HG03469 (cell line): ENCODE results near the gene RELB.
A peak's percentile ranks its signal among the peaks of the same experiment; 100 is the strongest.

ENCODE experiments used
- ATAC-seq: cut with Tn5 transposase; IDR thresholded peaks from one replicate; pipeline ENCODE4 v1.9.1; 2021; ENCODE audit warnings: mild to moderate bottlenecking, moderate library complexity, moderate number of reproducible peaks; ENCODE audit not compliant: unreplicated experiment

The RELB gene

GRCh38 chr19:45019187-45019586, 17.9 kb downstream of the RELB start:
- no peak for ATAC-seq

- no peak for ATAC-seq
Observed at GRCh38 chr19:45020071-45020470, 18.8 kb downstream of the RELB start.

- no peak for ATAC-seq
Observed at GRCh38 chr19:45021971-45022370, 20.7 kb downstream of the RELB start.

- no peak for ATAC-seq
Observed at GRCh38 chr19:45023048-45023447, 21.8 kb downstream of the RELB start.

- ATAC-seq: no peak
Observed at GRCh38 chr19:45025264-45025663, 24.0 kb downstream of the RELB start.

GRCh38 chr19:45027371-45027770, 26.1 kb downstream of the RELB start:
- no peak for ATAC-seq

GRCh38 chr19:45030825-45031224, 29.6 kb downstream of the RELB start:
- no peak for ATAC-seq

- no peak for ATAC-seq
Observed at GRCh38 chr19:45032421-45032820, 31.2 kb downstream of the RELB start.

GRCh38 chr19:45035755-45036154, 34.5 kb downstream of the RELB start:
- ATAC-seq: no peak

GRCh38 chr19:45037393-45038169, 36.3 kb downstream of the RELB start:
- no peak for ATAC-seq

GRCh38 chr19:45038931-45039893, 37.9 kb downstream of the RELB start, which contains the start of gene CLASRP:
CLASRP (plus strand) TSS chr19:45039045; CDS start chr19:45040213, 1,168 bp downstream.
- ATAC-seq: peak; percentile 48

GRCh38 chr19:45040059-45040771, 39.0 kb downstream of the RELB start:
- no peak for ATAC-seq

- no peak for ATAC-seq
Observed at GRCh38 chr19:45041125-45041524, 39.9 kb downstream of the RELB start.

GRCh38 chr19:45045671-45046353, 44.5 kb downstream of the RELB start:
- ATAC-seq: no peak

- no peak for ATAC-seq
Observed at GRCh38 chr19:45046355-45046754, 45.1 kb downstream of the RELB start.

- ATAC-seq: no peak
Observed at GRCh38 chr19:45047188-45047797, 46.0 kb downstream of the RELB start.

GRCh38 chr19:45049073-45049736, 47.9 kb downstream of the RELB start:
- no peak for ATAC-seq

GRCh38 chr19:45050036-45050435, 48.8 kb downstream of the RELB start:
- ATAC-seq: no peak

- no peak for ATAC-seq
Observed at GRCh38 chr19:45051929-45052579, 50.8 kb downstream of the RELB start.
